ENCODE results near the gene ANKS1B. TPM values are rescaled to one million over a fixed set of nuclear protein-coding genes. Genes with fewer than 3 reads are reported as not detected.

The ANKS1B gene
- total and polyA plus RNA-seq, 7 donors = 0.46 to 7.4 (median 3.6) TPM

GRCh38 chr12:98977186-98977585 lies 1007.5 kb downstream of the ANKS1B start:
- intact Hi-C loops (cut with DNase I) = no loop called here
- TF ChIP-seq CTCF (IDR thresholded peaks at IDR 0.05) = no peak
- no peak overlapping the region for H3K4me3 ChIP-seq
- H3K9me3 ChIP-seq = no peaks in the 10 kb centered on the region
- no peaks in the 10 kb centered on the region for H3K4me1 ChIP-seq
- no peaks in the 10 kb centered on the region for H3K36me3 ChIP-seq (ENCODE audit: insufficient read depth in 1 of 2, low read depth in 1 of 2)
- H3K27ac ChIP-seq = no peak overlapping the region
- WGBS, 3 donors = 50 to 56% (median 52%) methylated on average over 2 of the region's 2 CpGs
- DNase-seq = no peak
- no peaks in the 10 kb centered on the region for H3K27me3 ChIP-seq (ENCODE audit: insufficient read depth in 3 of 3, low read length in 2 of 3)
- no peak for ATAC-seq

GRCh38 chr12:98974767-98975381 lies 1009.9 kb downstream of the ANKS1B start:
- Histone ChIP-seq H3K4me3 (no peak overlapping the region), H3K27me3 (ENCODE audit: insufficient read depth in 3 of 3, low read length in 2 of 3) (no peaks in the 10 kb centered on the region), H3K9me3 (no peaks in the 10 kb centered on the region), H3K27ac (no peak overlapping the region), H3K4me1 (no peaks in the 10 kb centered on the region), H3K36me3 (ENCODE audit: insufficient read depth in 1 of 2, low read depth in 1 of 2) (no peaks in the 10 kb centered on the region)
- ATAC-seq (no peak), DNase-seq (no peak)
- intact Hi-C loops (cut with DNase I) = no loop called here
- TF ChIP-seq CTCF (IDR thresholded peaks at IDR 0.05) = no peak

- 61 to 76% (median 64%) methylated on average over 2 of the region's 2 CpGs for WGBS, 3 donors
- DNase-seq (no peak), ATAC-seq (no peak)
- H3K9me3 ChIP-seq = no peaks in the 10 kb centered on the region
- H3K4me3 ChIP-seq = no peak overlapping the region
- no peaks in the 10 kb centered on the region for H3K36me3 ChIP-seq (ENCODE audit: insufficient read depth in 1 of 2, low read depth in 1 of 2)
- H3K27ac ChIP-seq = no peak overlapping the region
- no peak for TF ChIP-seq CTCF (IDR thresholded peaks at IDR 0.05)
- no peaks in the 10 kb centered on the region for H3K27me3 ChIP-seq (ENCODE audit: insufficient read depth in 3 of 3, low read length in 2 of 3)
- no peaks in the 10 kb centered on the region for H3K4me1 ChIP-seq
- intact Hi-C loops (cut with DNase I) = no loop called here
Measured at GRCh38 chr12:98973395-98973794, 1011.3 kb downstream of the ANKS1B start.

- DNase-seq = no peak
- intact Hi-C loops (cut with DNase I) = no loop called here
- Histone ChIP-seq H3K36me3 (ENCODE audit: insufficient read depth in 1 of 2, low read depth in 1 of 2) (no peaks in the 10 kb centered on the region), H3K27ac (no peak overlapping the region), H3K4me1 (no peaks in the 10 kb centered on the region), H3K4me3 (no peak overlapping the region), H3K27me3 (ENCODE audit: insufficient read depth in 3 of 3, low read length in 2 of 3) (no peaks in the 10 kb centered on the region), H3K9me3 (no peaks in the 10 kb centered on the region)
- TF ChIP-seq CTCF (IDR thresholded peaks at IDR 0.05) = no peak
- no peak for ATAC-seq
Measured at GRCh38 chr12:98970950-98971349, 1013.8 kb downstream of the ANKS1B start.

- ATAC-seq (no peak), DNase-seq (no peak)
- Histone ChIP-seq H3K27me3 (ENCODE audit: insufficient read depth in 3 of 3, low read length in 2 of 3) (no peaks in the 10 kb centered on the region), H3K9me3 (no peaks in the 10 kb centered on the region), H3K4me3 (no peak overlapping the region), H3K36me3 (ENCODE audit: insufficient read depth in 1 of 2, low read depth in 1 of 2) (no peaks in the 10 kb centered on the region), H3K27ac (no peak overlapping the region), H3K4me1 (no peaks in the 10 kb centered on the region)
- no peak for TF ChIP-seq CTCF (IDR thresholded peaks at IDR 0.05)
- intact Hi-C loops (cut with DNase I) = no loop called here
Measured at GRCh38 chr12:98970210-98970609, 1014.5 kb downstream of the ANKS1B start.
